ENCODE measurements around the gene GTF2F1.
"Not testable (repeated sequence)": the region's sequence is repeated elsewhere in the genome, so short reads cannot be mapped to it uniquely, and the experiment has no call there.

GTF2F1 gene

GRCh38 chr19:6417713-6418561 lies 25.0 kb upstream of the GTF2F1 start:
- no peak for DNase-seq (ENCODE audit: low read depth)

DNA sequence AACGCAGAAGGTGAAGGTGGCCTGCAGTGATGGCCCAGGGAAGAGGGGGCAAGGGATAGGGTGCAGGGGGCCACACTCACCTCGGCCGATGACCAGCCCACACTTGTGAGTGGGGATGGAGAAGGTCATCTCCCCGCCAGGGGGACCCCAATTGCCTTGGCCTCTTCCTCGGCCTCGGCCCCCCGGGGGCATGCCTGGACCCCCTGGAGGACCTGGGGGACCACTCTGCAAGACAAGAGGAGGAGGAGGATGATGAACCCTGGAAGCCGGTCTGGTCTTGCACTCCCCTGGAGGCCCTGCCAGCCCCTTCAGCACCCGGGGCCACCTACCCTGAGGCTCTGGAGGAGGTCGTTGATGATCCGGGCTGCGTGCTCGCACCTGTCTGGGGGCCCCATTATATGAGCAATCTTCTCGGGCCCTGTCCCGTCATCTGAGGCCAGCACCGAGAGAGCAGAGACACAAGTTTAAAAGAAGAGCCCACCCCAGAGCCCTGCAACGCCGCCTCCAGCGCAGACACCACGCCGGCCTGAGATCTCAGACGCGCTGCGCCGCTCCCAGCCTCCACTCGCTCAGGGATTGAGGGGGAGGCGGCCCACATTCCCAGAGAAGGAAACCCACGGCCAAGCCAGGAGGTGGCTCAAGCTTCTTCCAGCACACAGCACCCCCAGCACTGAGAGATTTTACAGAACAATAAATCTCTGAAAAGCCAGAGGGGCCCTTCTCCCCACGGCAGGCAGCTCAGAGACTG lies 23.9 kb upstream of the GTF2F1 start:
- DNase-seq (ENCODE audit: low read depth): no peak

DNA sequence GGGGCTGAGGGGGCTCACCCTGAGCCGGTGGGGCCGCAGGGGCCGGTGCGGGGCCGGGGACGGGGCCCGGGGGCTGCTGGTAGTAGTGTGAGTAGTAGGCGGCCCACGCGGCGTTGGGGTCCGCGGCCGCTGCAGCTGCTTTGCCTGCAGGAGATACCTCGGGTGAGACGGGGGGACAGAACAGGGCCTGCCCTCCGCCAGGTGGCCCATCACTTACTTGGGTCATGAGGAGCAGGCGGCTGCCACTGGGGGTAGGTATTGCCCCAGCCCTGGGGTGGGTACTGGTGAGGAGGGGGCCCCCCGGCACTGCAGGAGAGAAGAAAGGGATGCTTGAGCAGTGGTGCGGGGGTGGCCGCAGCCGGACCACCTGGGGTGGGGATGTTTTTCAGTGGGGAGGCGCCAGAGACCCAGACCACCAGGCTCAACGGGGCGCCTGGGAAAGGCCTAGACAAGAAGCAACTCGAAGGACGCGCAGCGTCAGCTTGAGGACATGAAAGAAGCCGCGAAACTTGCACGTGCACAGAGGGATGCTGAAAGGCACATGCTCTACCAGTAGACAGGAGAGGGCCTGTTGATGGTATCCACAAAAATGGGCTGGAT lies 22.7 kb upstream of the GTF2F1 start:
- DNase-seq (ENCODE audit: low read depth): no peak

- DNase-seq (ENCODE audit: low read depth): no peak
Observed at GRCh38 chr19:6414793-6415590, 22.0 kb upstream of the GTF2F1 start.

- DNase-seq (ENCODE audit: low read depth): no peak
Observed at GRCh38 chr19:6413721-6414643, 21.0 kb upstream of the GTF2F1 start.

GRCh38 chr19:6413291-6413690 lies 20.3 kb upstream of the GTF2F1 start:
- no peak for DNase-seq (ENCODE audit: low read depth)

GRCh38 chr19:6412447-6413091 lies 19.6 kb upstream of the GTF2F1 start:
- no peak for DNase-seq (ENCODE audit: low read depth)

- no peak for DNase-seq (ENCODE audit: low read depth)
Observed at GRCh38 chr19:6412061-6412446, 19.1 kb upstream of the GTF2F1 start.

GRCh38 chr19:6409346-6409745 lies 16.4 kb upstream of the GTF2F1 start:
- DNase-seq (ENCODE audit: low read depth): no peak

- DNase-seq (ENCODE audit: low read depth): no peak
Observed at GRCh38 chr19:6406401-6406800, 13.4 kb upstream of the GTF2F1 start.

GRCh38 chr19:6402837-6403608 lies 10.1 kb upstream of the GTF2F1 start:
- DNase-seq (ENCODE audit: low read depth): no peak

DNA sequence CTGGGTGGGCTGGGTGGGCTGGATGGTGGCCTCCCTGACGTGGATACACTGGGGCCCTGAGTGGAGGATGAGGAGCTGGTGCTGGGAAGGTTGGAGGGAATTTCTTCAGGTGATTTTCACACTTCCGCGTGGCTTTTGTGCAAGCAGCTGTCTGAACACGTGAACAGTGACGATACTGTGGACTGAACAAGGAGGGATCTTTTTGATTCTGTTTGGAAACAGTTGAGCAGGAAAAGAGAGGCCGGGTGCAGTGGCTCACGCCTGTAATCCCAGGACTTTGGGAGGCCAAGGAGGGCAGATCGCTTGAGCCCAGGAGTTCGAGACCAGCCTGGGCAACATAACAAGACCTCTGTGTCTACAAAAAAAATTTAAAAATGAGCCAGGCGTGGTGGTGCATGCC lies 9.1 kb upstream of the GTF2F1 start:
- DNase-seq (ENCODE audit: low read depth): no peak

DNA sequence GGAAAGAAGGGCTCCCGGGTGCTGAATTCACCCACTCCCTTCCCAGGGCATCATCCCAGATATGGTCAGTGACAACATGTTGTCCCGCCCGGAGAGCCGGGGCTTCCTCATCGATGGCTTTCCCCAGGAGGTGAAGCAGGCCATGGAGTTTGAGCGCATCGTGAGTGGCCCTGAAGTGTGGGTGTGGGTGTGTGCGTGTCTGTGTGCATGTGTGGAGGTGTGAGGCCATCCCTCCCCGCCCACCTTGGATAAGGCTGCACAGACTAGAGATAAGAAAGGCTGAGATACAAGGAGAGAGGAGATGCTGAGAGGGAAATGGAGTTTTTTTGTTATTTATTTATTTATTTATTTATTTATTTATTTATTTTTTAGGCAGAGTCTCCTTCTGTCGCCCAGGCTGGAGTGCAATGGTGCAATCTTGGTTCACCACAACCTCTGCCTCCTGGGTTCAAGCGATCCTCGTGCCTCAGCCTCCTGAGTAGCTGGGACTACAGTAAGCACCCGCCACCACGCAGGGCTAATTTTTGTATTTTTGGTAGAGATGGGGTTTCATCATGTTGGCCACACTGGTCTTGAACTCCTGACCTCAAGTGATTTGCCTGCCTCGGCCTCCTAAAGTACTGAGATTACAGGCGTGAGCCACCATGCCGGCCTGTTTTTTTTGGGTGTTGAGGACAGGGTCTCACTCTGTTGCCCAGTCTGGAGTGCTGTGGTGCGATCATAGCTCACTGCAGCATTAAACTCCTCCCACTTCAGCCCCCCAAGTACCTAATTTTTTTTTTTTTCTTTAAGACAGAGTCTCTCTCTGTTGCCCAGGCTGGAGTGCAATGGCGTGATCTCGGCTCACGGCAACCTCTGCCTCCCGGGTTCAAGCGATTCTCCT lies 7.3 kb upstream of the GTF2F1 start:
- not testable (repeated sequence) for DNase-seq (ENCODE audit: low read depth)

DNA sequence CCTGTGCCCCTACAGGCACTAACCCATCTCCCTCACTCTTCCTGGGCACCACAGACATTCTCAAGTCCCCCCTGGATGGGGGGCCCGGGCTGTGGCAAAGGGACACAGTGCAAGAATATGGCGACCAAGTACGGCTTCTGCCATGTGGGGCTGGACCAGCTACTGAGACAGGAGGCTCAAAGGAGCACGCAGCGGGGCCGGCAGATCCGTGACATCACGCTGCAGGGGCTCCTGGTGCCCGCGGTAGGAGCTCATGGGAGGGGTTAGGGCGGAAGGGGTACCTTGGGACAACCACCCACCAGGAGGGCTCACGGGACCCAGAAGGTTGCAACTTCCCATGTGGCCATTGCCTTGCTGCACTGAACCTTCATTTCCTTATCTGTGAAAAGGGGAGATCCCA lies 3.3 kb upstream of the GTF2F1 start:
- no peak for DNase-seq (ENCODE audit: low read depth)

GRCh38 chr19:6394831-6395230 lies 1.9 kb upstream of the GTF2F1 start:
- no peak for DNase-seq (ENCODE audit: low read depth)

DNA sequence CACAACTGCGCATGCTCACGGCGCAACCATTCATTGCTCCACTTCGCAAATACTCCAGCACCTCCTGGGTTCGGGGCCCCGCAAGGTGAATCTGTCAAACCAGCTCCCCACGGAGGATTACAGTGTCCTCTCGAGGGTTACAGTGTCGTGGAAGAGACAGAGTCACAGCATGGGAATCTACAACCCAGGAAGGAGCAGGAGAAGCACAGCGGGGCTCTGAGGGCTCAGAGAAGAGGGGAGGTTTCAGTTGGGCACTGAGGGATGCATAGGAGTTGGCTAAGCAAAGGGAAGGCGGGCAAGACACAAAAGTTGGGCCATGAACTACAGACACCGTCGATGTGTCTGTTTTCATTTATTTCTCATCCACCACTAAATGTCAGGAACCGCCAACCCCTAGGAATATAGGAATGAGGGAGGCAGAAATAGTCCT lies 1.0 kb upstream of the GTF2F1 start:
- no peak for DNase-seq (ENCODE audit: low read depth)

- DNase-seq (ENCODE audit: low read depth): no peak
Observed at GRCh38 chr19:6392221-6393073, 517 bp downstream of the GTF2F1 start.

DNA sequence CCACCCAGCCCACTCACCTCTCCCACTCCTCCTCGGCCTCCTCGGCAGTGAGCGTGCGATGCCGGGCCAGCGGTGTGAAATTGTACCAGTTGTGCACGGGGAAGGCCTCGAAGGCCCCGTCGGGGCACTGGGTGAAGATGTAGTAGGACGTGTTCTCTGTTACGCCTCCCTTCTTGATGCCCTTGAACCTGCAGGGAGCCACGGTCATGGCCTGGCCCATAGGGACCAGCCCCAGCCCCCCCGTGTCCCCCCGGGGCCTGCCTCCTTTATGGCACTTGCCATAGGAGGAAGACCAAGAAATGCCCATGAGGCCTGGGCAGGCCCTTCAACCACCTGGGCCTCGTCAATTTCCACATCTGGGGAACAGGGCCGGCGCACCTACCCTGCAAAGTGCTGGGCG lies 5.6 kb downstream of the GTF2F1 start:
- no peak for DNase-seq (ENCODE audit: low read depth)
